GM12878 (cell line): ENCODE data around the gene EMSY. TPM values are rescaled to one million over a fixed set of nuclear protein-coding genes. Genes with fewer than 3 reads are reported as not detected.

Experiments used
- ATAC-seq: fragments of 200-7000 bp; cut with Tn5 transposase; 3 replicates; pipeline ENCODE4 v1.9.1; 2020; ENCODE audit warnings: mild to moderate bottlenecking, moderate library complexity
- BruUV-seq: library from RNA; stranded (reverse); fragments of 400-500 nt; replicated peaks from 2 replicates; lab custom pipeline; 2021; lab: Mats Ljungman, UMichigan
- CTCF ChIA-PET: fragments of 300-600 bp; sonication (Branson Sonifier 250); formaldehyde crosslinking; extraction: SDS; loops from one replicate; lab custom pipeline; 2021; ENCODE audit warnings: inconsistent platforms; lab: Yijun Ruan, JAX
- POLR2A ChIA-PET: fragments of 350-600 bp; formaldehyde crosslinking; extraction: SDS; loops from one replicate; lab custom pipeline; 2021; ENCODE audit warnings: inconsistent platforms; lab: Charles Lee
- RAD21 ChIA-PET: fragments of 300-600 bp; sonication (Branson Sonifier 250); formaldehyde crosslinking; loops from one replicate; lab custom pipeline; 2023; ENCODE audit warnings: antibody characterized with exemption; ENCODE audit not compliant: unreplicated experiment; lab: Charles Lee
- SMC1A ChIA-PET: fragments of 300-600 bp; sonication (Branson Sonifier 250); formaldehyde crosslinking; loops from one replicate; lab custom pipeline; 2023; ENCODE audit not compliant: unreplicated experiment, uncharacterized antibody; lab: Charles Lee
- DNase-seq: peaks from one replicate; pipeline ENCODE4 v3.0.0-alpha.2; 2011; ENCODE audit warnings: low read depth, low spot score
- FAIRE-seq: peaks from 3 replicates; lab custom pipeline; 2011; peaks lifted over from hg19 to GRCh38; lab: Jason Lieb, UNC
- H2AFZ ChIP-seq: 2 replicates; pipeline ENCODE4 v1.6.0; 2011; ENCODE audit warnings: low read depth, low read length, control low read depth; ENCODE audit not compliant: control insufficient read depth
- H3K27ac ChIP-seq: 2 replicates; pipeline ENCODE4 v1.5.1; 2011; ENCODE audit warnings: control low read depth; ENCODE audit not compliant: control insufficient read depth, insufficient read depth
- H3K27me3 ChIP-seq, 2 experiments: replicated peaks in 1 of 2; 2 replicates each; pipeline versions ENCODE4 v1.6.0 to v1.6.1; 2011; ENCODE audit warnings: low read length in 1 of 2; ENCODE audit not compliant: control insufficient read depth in 2 of 2, insufficient read depth in 2 of 2
- H3K36me3 ChIP-seq, 2 experiments: 2 replicates each; pipeline ENCODE4 v1.5.1; 2011; ENCODE audit warnings: low read length in 1 of 2; ENCODE audit not compliant: control insufficient read depth in 2 of 2, insufficient read depth in 2 of 2
- H3K4me1 ChIP-seq: 2 replicates; pipeline ENCODE4 v1.6.1; 2011; ENCODE audit warnings: mild to moderate bottlenecking, low read length, moderate library complexity, mixed read lengths; ENCODE audit not compliant: control insufficient read depth, insufficient read depth
- H3K4me2 ChIP-seq: 2 replicates; pipeline ENCODE4 v1.6.0; 2011; ENCODE audit warnings: control low read depth; ENCODE audit not compliant: control insufficient read depth, insufficient read depth
- H3K4me3 ChIP-seq: fragments of 200-600 bp; sonication (generic); 2 replicates; pipeline ENCODE4 v1.5.1; 2016
- H3K79me2 ChIP-seq: 2 replicates; pipeline ENCODE4 v1.6.0; 2011; ENCODE audit warnings: low read length; ENCODE audit not compliant: control insufficient read depth, insufficient read depth
- H3K9ac ChIP-seq: 2 replicates; pipeline ENCODE4 v1.8.0; 2011; ENCODE audit warnings: low read length, control low read depth, mixed read lengths; ENCODE audit not compliant: control insufficient read depth, insufficient read depth
- H3K9me3 ChIP-seq: replicated peaks from 3 replicates; pipeline ENCODE4 v1.5.1; 2011; ENCODE audit warnings: mild to moderate bottlenecking, low read length; ENCODE audit not compliant: control insufficient read depth, insufficient read depth
- H4K20me1 ChIP-seq: 2 replicates; pipeline ENCODE4 v1.6.0; 2011; ENCODE audit not compliant: control insufficient read depth, insufficient read depth
- ATF7 ChIP-seq: fragments of 450-650 bp; IDR thresholded peaks from 2 replicates; pipeline ENCODE4 v1.6.1; 2016; ENCODE audit warnings: low read depth, mild to moderate bottlenecking
- BCLAF1 ChIP-seq: fragments of 450-650 bp; IDR thresholded peaks from 2 replicates; pipeline ENCODE4 v1.6.1; 2017; ENCODE audit warnings: antibody characterized with exemption, mild to moderate bottlenecking, moderate library complexity
- CBX5 ChIP-seq: sonication (generic); IDR thresholded peaks from 2 replicates; pipeline ENCODE4 v1.6.1; 2016; ENCODE audit warnings: low read depth, moderate library complexity, mild to moderate bottlenecking, inconsistent platforms
- EZH2 ChIP-seq: IDR thresholded peaks from 2 replicates; pipeline ENCODE4 v1.6.1; 2012; ENCODE audit warnings: low read depth, mild to moderate bottlenecking, control low read depth, inconsistent platforms, low read length, borderline replicate concordance; ENCODE audit not compliant: control insufficient read depth
- RELB ChIP-seq: fragments of 450-650 bp; IDR thresholded peaks from 2 replicates; pipeline ENCODE4 v1.6.1; 2017; ENCODE audit warnings: low read depth, mild to moderate bottlenecking, moderate library complexity
- WGBS: methylation state at CpG from one replicate; pipeline ENCODE4 v1.1.6; 2016; ENCODE audit warnings: low lambda C conversion rate; ENCODE audit not compliant: insufficient replicate concordance, insufficient coverage; ENCODE audit errors: missing lambda C conversion rate; 5-methylcytosine and 5-hydroxymethylcytosine counted together
- in situ Hi-C: fragments of 300-500 bp; cut with MboI; formaldehyde crosslinking; loops from 9 replicates; pipeline ENCODE4 v1.14.3; 2018; ENCODE audit warnings: mixed read lengths
- intact Hi-C: fragments of 100-400 bp; cut with micrococcal nuclease; formaldehyde crosslinking; loops from one replicate; pipeline ENCODE4 v1.14.2; 2022; ENCODE audit not compliant: unreplicated experiment
- polyA plus RNA-seq, 11 experiments: library from polyadenylated mRNA; depleted of rRNA in 4 of 11; unstranded in 6 of 11; stranded (reverse) in 5 of 11; fragments of >200 nt; fragmentation: Nextera tagmentation in 4 of 11; fragmentation: Illumina TruSeq in 1 of 11; extraction: Ambion mirVana in 4 of 11; extraction: Trizol in 1 of 11; gene quantifications; 1 replicate in 1 of 11; 2 replicates in 10 of 11; pipeline versions ENCODE4 v1.2.1 to v1.2.3, GENCODE V29; 2011 to 2016; ENCODE audit warnings: inconsistent platforms in 2 of 11, missing spikeins in 2 of 11, low read depth in 1 of 11
- total RNA-seq, 4 experiments: library from RNA; depleted of rRNA in 3 of 4; stranded (reverse); fragments of >200 nt in 3 of 4; fragmentation: Illumina TruSeq in 1 of 4; extraction: Trizol in 1 of 4; gene quantifications; 2 replicates each; pipeline versions ENCODE4 v1.2.1 to v1.2.3, GENCODE V29; 2013 to 2021

Gene EMSY
- total and polyA plus RNA-seq, 10 of the 15 experiments (the other 5 are each of a cell fraction or from before 2014, with no cell fraction given) = 9.3 to 26.9 (median 13.0) TPM

DNA sequence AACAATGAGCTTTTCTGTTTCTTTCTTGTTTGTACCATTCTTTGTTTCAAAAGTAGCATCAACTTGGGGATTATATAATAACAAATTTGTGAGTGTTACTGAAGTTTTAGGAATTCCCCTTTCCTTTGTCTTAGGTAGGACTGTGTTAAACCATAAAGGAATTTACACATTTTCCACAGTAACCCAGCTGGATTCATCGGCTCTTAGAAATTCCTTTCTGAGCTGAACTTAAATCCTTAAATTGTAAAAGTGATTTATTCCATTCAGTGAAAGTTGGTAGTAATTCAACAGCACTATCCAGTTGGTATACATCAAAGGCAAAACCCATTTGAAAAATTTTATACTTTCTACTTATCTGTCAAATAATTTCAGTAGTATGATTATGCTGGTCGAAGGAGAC is 11.8 kb downstream of the EMSY start:
- Histone ChIP-seq H3K4me1 (no peaks in the 10 kb centered on the region), H3K36me3 (peaks cover 0 to 4% of the 10 kb centered on the region in 2 experiments; a peak in 3 of 4 replicates), H3K27me3 (no peaks in the 10 kb centered on the region)
- CTCF ChIA-PET = interaction anchor here (0.8 to 1.0 kb wide), 2 partner anchors 9 to 11 kb away, joined by 3 read pairs; no protein-coding TSS in a partner anchor
- WGBS = 98% methylated on average over 2 of the region's 2 CpGs
- in situ Hi-C loops = no loop called here
- no peak for DNase-seq
- no peak for TF ChIP-seq RELB
- no peak for TF ChIP-seq EZH2
- TF ChIP-seq CBX5 = no peak
- no peak for TF ChIP-seq ATF7
- no peak for TF ChIP-seq BCLAF1
- TF ChIP-seq, all 136 proteins: peak for 0
- RAD21 ChIA-PET = no interaction called here
- Histone ChIP-seq H2AFZ (no peak overlapping the region), H3K4me2 (no peak overlapping the region), H3K79me2 (no peaks in the 10 kb centered on the region), H4K20me1 (no peaks in the 10 kb centered on the region), H3K4me3 (no peak overlapping the region), H3K9ac (no peak overlapping the region), H3K27ac (no peak overlapping the region), H3K9me3 (no peaks in the 10 kb centered on the region)
- FAIRE-seq (no peak), ATAC-seq (no peak)
- no TSS peak for BruUV-seq
- intact Hi-C loops = no loop called here
- POLR2A ChIA-PET = no interaction called here
- SMC1A ChIA-PET = interaction anchor here (0.8 to 1.2 kb wide), 2 partner anchors 9 to 10 kb away, joined by 4 read pairs; no protein-coding TSS in a partner anchor
